ENCODE data around the gene PRSS22. TPM values are rescaled to one million over a fixed set of nuclear protein-coding genes. Genes with fewer than 3 reads are reported as not detected.

PRSS22 gene
- polyA plus RNA-seq, 1 donor (not counting 4 experiments of a cell fraction or from before 2014, with no cell fraction given) = 2.2 TPM

GRCh38 chr16:2883458-2883908, 25.5 kb upstream of the PRSS22 start:
- dilution Hi-C loops (cut with MboI; ENCODE audit: extremely low pct_ligation_motif_present, low sequenced_read_pairs) = no loop called here
- Histone ChIP-seq H3K36me3 (ENCODE audit: control insufficient read depth in 2 of 2, extremely low read depth in 1 of 2, insufficient read depth in 2 of 2, low read length in 2 of 2) (no peaks in the 10 kb centered on the region), H4K20me1 (ENCODE audit: control insufficient read depth, extremely low read depth, insufficient read depth, low read length) (no peaks in the 10 kb centered on the region), H3K9me1 (ENCODE audit: control insufficient read depth, extremely low read depth, insufficient read depth, low read length) (no peaks in the 10 kb centered on the region), H3K4me2 (ENCODE audit: control insufficient read depth, extremely low read depth, insufficient read depth, low read depth, low read length) (peak overlapping the region; percentile 84), H3K4me1 (ENCODE audit: control insufficient read depth, extremely low read depth, insufficient read depth, low read length) (peaks cover 6% of the 10 kb centered on the region), H3K79me2 (ENCODE audit: control insufficient read depth, insufficient read depth, low read length) (peaks cover 3% of the 10 kb centered on the region), H3K9ac (ENCODE audit: control insufficient read depth, extremely low read depth, insufficient read depth, low read length) (peak overlapping the region; percentile 80), H3K9me3 (ENCODE audit: control insufficient read depth, low read depth, low read length) (no peaks in the 10 kb centered on the region), H3K27me3 (ENCODE audit: control insufficient read depth, extremely low read depth, insufficient read depth, low read length) (no peaks in the 10 kb centered on the region), H2AFZ (ENCODE audit: control insufficient read depth, low read length) (peak overlapping the region; percentile 61), H3K27ac (ENCODE audit: control insufficient read depth, insufficient read depth, low read length) (peak overlapping the region; percentile 51), H3K4me3 (ENCODE audit: control insufficient read depth in 2 of 3, extremely low read depth in 1 of 3, insufficient read depth in 2 of 3, low read depth in 1 of 3, low read length in 3 of 3) (peak overlapping the region; percentile 68 to 98 (median 77))
- no peak for TF ChIP-seq CTCF (optimal IDR thresholded peaks at IDR 0.05 in 1 of 3, IDR thresholded peaks at IDR 0.05 in 1 of 3, conservative IDR thresholded peaks at IDR 0.05 in 1 of 3; ENCODE audit: extremely low read depth in 1 of 3, insufficient read depth in 2 of 3, low read length in 3 of 3)
- no peak for TF ChIP-seq EZH2 (IDR thresholded peaks at IDR 0.05; ENCODE audit: low read length)
- DNase-seq (ENCODE audit: low read depth, low spot score) (no peak), FAIRE-seq (no peak)

DNA sequence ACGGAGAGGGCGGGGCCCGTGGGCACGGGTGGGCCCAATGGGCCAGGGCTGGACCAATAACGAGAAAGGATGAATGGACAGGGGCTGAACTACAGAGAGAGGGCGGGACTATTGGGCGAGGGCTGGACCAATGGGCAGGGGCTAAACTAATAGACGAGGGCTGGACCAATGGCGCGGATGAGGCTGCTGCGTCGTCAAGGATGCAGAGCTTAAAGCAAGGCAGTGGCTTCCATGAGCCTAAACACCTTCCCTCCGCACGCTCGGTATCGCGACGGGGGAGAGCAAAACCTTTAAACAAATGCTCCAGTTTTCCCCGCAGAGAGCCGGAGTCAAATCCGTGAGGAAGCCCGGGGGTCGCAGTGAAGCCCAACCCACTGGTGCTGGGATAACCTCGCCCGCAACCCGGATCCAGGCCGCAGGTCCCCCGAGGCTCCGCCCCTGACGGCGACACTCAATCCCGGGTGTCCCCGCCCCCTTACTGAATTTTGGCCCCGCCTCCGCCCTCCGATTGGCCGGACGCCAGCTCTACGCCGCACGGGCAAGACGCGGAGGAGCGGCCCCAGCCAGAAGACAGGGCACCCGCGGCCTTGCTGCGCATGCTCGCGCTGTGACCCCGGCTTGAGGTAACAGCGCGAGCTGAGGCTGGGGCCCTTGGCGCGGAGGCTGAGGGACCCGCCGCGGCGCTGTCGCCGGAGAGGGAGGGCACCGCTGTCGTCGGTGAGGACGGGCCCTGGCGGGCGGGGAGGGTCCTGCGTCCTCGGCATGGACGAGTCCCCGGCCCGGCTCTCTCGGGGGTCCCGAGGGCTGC, 24.9 kb upstream of the PRSS22 start, which contains the start of gene FLYWCH2:
FLYWCH2 (plus strand) TSS at position 566 of the 808 bp plus-strand sequence. CDS start 13,235 bp downstream, outside the sequence.
- TF ChIP-seq CTCF (optimal IDR thresholded peaks at IDR 0.05 in 1 of 3, IDR thresholded peaks at IDR 0.05 in 1 of 3, conservative IDR thresholded peaks at IDR 0.05 in 1 of 3; ENCODE audit: extremely low read depth in 1 of 3, insufficient read depth in 2 of 3, low read length in 3 of 3) (no peak), EZH2 (IDR thresholded peaks at IDR 0.05; ENCODE audit: low read length) (no peak)
- Histone ChIP-seq H3K27ac (ENCODE audit: control insufficient read depth, insufficient read depth, low read length) (peak within 1 kb of the TSS; percentile 65), H3K4me3 (ENCODE audit: control insufficient read depth in 2 of 3, extremely low read depth in 1 of 3, insufficient read depth in 2 of 3, low read depth in 1 of 3, low read length in 3 of 3) (peak within 1 kb of the TSS; percentile 68 to 98 (median 77)), H3K79me2 (ENCODE audit: control insufficient read depth, insufficient read depth, low read length) (peaks cover 3% of the 10 kb centered on the region), H2AFZ (ENCODE audit: control insufficient read depth, low read length) (peak within 1 kb of the TSS; percentile 90), H3K9ac (ENCODE audit: control insufficient read depth, extremely low read depth, insufficient read depth, low read length) (peak within 1 kb of the TSS; percentile 80), H3K36me3 (ENCODE audit: control insufficient read depth in 2 of 2, extremely low read depth in 1 of 2, insufficient read depth in 2 of 2, low read length in 2 of 2) (no peaks in the 10 kb centered on the region), H3K9me1 (ENCODE audit: control insufficient read depth, extremely low read depth, insufficient read depth, low read length) (no peaks in the 10 kb centered on the region), H3K9me3 (ENCODE audit: control insufficient read depth, low read depth, low read length) (no peaks in the 10 kb centered on the region), H3K27me3 (ENCODE audit: control insufficient read depth, extremely low read depth, insufficient read depth, low read length) (no peaks in the 10 kb centered on the region), H3K4me2 (ENCODE audit: control insufficient read depth, extremely low read depth, insufficient read depth, low read depth, low read length) (peak within 1 kb of the TSS; percentile 84), H4K20me1 (ENCODE audit: control insufficient read depth, extremely low read depth, insufficient read depth, low read length) (no peaks in the 10 kb centered on the region), H3K4me1 (ENCODE audit: control insufficient read depth, extremely low read depth, insufficient read depth, low read length) (peaks cover 6% of the 10 kb centered on the region)
- dilution Hi-C loops (cut with MboI; ENCODE audit: extremely low pct_ligation_motif_present, low sequenced_read_pairs) = no loop called here
- DNase-seq (ENCODE audit: low read depth, low spot score) (peak; percentile 92), FAIRE-seq (peak; percentile 97)
